HG02588 (cell line): Measurements from ENCODE around the gene VAMP8.
A peak's percentile ranks its signal among the peaks of the same experiment; 100 is the strongest.
"Not testable (repeated sequence)": the region's sequence is repeated elsewhere in the genome, so short reads cannot be mapped to it uniquely, and the experiment has no call there.

ENCODE experiments used
- ATAC-seq: cut with Tn5 transposase; IDR thresholded peaks from one replicate; pipeline ENCODE4 v1.9.1; 2021; ENCODE audit warnings: mild to moderate bottlenecking, moderate library complexity; ENCODE audit not compliant: unreplicated experiment

VAMP8 gene

DNA sequence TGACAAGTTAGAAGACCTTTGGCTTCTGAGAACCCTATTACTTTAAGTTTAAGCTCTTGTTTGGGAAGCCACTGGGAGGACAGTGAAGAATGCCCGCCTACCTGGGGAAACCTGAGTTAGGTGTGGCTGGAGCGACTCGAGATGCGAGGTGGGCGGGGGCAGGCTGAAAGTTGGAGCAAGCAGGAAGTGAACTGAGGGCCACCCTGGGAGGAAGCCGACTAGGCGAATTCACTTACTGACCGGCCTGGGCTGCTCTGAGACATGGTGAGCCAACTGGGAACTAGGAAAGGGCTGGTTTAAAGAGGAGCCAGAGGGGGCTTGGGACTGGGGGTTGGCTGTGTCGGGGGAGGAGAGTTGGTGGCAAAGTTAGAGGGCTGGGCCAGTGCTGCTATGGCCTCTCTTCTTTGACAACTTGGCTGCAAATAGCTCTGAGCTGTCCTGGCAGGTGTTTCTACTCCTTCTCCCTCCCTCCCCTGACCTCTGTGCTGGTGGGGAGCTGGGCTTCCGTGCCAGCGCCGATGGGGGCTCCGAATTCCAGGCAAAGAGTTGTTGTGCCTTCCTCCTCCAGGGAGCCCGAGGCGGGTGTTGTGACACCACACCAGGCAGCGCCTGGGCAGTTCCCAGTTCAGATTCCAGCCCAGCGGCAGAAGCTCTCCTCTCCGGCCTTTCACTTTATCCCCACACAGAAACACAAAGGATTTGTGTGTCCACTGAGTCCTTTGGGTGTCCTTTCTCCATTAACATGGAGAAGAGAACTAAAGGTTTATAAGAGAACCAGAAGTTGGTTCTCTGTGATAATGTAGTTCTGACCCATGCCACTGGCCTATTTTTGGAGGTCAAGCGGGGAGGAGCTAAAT is at the start of gene VAMP8:
Gene VAMP8, plus strand, starts transcription at position 201 of the 857 bp plus-strand sequence. Its CDS starts 61 bp downstream, at position 262.
- peak; percentile 71 for ATAC-seq

DNA sequence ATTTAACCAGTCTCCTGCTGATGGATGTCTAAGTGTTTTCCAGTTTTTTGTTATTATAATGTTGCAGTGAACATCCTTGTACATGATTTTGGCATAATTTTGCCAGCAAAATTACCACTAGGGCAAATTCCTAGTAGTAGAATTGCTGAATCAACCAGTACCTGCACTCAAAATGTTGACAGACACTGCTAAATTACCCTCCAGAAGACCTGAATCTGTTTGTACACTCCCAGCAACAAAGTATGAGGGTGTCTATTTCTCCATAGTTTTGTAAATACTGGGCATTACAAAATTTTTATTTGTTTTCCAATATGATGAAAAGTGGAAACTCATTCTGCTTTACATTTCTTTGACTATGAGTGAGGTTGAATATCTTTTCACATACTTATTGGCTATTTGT is 49.6 kb upstream of the VAMP8 start:
- ATAC-seq = no peak

DNA sequence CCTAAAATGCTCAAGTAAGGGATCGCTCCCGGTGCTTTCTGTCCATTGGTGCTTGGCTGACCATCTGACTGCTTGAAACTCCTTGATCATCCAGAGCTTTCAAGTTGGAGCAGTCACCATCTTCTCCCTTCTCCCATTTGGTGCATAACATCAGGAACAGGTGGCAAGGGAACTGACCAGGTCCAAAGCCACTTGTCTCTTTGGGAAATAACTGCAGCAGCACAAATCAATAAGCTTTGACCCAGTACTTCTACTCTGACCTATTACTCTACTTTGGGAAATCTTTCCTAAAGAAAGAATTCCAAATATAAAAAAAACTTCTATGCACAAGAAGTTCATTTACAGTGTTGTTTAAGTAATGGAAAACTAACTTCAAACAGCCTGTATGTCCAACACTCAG is 49.0 kb upstream of the VAMP8 start:
- ATAC-seq = no peak

DNA sequence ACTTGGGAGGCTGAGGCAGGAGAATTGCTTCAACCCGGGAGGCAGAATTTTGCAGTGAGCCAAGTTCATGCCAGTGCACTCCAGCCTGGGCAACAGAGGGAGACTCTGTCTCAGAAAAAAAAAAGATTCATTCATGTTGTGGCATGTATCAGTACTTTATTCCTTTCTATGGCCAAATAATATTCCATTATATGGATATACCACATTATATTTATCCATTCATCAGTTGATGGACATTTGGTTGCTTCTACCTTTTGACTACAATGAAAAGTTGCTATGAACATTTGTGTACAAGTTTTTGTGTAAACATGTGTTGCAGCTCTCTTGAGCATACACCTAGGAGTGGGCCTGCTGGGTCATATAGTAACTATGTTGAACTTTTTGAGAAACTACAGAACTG is 47.6 kb upstream of the VAMP8 start:
- no peak for ATAC-seq

DNA sequence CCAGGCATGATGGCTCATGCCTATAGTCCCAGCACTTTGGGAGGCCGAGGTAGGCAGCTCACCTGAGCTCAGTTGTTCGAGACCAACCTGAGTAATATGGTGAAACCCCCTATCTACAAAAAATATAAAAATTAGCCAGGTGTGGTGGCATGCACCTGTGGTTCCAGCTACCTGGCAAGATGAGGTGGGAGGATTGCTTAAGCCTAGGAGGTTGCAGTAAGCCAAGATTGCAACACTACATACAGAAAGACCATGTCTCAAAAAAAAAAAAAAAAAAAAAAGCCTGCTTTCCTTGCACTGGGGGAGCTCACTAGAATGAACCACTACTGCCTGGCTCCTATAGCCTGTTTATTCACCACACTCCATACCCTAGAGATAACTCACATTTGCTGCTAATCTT is 45.8 kb upstream of the VAMP8 start:
- no peak for ATAC-seq

DNA sequence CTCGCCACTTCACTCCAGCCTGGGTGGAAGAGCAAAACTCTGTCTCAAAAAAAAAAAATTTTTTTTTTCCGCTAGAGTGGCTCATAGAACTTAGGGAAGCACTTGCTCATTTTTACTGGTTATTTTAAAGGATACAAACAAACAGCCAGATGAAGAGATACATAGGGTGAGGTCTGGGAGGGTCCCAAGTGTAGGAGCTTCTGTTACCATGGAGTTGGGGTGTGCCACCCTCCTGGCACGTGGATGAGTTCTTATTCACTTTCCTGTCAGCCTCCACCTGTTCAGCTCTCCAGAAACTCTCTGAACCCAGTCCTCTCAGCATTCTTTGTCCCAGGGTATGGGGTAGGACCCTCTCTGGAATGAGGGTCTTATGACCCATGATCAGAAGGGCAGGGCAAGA is 43.3 kb upstream of the VAMP8 start:
- no peak for ATAC-seq

DNA sequence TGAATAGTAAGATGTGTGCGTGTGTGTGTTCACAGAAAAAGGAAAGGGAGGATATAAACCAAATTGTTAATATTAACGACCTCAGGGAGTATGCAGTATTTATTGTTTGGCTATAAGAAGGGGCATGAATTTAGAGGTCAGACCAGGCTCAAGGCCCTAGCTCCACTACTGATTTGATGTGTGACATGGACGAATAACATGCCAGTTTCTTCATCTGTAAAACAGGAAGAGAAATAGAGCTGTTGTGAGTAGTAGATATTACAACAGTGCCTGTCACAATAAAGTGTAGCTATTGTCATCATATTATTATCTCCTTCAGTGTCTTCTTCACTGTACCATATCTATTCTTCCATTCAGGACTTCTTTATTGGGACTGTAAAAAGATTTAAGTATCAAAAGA is 42.5 kb upstream of the VAMP8 start:
- no peak for ATAC-seq

DNA sequence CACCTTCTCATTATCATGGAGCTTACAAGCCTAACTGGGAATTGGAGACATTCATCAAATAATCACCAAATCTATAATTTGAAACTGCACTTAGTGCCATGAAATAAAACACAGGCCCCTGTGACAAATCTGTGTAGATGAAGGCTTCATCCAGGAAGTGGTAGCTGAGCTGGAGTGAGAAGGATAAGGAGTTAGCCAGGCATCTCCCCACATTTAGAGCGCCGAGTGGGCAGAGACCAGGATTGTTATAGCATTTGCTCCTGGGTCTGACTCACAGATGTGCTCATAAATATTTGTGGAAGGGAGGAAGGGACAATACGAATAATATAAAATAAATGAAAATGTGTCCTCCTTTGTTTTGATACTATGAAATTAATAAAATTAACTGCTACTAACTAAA is 40.9 kb upstream of the VAMP8 start:
- ATAC-seq = no peak

DNA sequence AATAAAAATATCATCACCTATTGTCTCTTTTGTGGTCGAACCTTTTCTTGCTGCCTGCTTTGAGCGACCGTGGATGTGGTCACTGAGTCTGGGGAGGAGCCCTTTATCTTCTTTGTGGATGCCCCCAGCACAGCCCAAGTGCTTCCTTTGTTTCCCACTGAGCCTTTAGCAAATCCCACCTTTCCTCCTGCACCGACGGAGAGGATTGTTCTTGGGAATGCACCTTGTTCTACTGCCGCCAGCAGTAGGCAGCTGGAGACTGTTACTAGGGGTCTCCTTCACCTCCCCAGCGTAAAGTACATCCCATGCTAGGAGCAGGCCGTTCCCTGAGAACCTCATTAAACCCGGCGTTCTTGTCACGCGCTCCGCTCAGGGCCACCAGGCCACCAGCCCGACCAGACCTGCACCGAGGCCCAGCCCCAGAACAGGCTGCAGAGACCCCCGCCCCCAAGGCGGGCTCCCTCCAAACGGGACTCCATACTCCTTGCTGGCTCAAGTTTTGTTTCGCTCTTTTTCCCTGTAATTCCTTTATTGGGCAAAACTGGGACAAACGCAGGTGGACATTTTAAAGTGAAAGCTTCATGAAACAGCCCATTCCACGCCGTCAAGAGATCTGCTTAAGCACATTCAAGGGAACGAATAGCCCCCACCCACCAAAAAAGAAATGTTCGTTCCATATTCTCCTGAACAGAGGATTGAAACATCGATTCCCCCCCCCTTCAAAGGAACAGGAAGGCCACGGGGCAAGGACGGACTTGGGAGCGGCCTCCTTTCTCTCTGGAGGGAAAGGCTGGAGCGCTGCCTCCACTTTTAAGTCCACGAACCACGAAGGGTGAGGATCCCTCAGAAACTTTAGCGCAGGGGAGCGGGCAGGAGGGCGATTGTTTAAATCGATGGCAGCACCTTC is 39.5 kb upstream of the VAMP8 start:
- no peak for ATAC-seq

DNA sequence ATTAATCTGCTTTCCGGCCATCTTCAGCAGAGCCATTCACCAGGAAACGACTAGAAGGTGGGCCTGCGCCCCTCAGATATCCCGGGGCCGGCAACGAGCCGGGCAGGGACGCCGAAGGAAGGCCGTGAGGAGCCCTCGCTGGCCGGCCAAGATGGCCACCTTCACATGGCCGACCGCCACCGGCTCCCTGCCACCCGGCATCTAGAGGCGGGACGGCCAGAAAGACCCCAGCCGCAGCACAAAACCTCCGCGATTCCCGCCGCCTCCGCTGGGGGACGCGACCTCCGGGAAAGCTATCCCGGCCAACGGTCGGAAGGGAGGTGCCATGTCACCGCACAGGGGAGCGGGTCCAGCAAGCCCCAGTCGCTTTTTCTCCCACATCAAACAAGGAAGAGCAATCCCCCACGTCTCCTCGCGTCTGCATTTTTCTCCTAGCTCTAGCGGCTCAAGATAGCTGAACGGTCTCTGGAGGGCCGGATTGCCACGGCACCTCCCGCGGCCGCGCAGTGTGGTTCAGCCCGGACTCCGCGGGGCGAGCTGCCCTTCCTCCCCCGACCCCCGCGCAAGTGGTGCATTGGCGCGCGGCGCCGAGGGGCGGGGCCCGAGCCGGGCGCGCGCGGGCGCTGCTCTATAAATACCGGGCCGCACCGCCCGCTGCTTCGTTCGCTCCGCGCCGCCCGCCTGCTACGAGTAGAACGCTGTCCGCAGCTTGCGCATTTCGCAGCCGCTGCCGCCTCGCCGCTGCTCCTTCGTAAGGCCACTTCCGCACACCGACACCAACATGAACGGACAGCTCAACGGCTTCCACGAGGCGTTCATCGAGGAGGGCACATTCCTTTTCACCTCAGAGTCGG is 38.7 kb upstream of the VAMP8 start, which contains the start of gene MAT2A:
Gene MAT2A, plus strand, starts transcription at position 662 of the 854 bp plus-strand sequence. Its CDS starts 120 bp downstream, at position 782.
- ATAC-seq = peak; percentile 70

DNA sequence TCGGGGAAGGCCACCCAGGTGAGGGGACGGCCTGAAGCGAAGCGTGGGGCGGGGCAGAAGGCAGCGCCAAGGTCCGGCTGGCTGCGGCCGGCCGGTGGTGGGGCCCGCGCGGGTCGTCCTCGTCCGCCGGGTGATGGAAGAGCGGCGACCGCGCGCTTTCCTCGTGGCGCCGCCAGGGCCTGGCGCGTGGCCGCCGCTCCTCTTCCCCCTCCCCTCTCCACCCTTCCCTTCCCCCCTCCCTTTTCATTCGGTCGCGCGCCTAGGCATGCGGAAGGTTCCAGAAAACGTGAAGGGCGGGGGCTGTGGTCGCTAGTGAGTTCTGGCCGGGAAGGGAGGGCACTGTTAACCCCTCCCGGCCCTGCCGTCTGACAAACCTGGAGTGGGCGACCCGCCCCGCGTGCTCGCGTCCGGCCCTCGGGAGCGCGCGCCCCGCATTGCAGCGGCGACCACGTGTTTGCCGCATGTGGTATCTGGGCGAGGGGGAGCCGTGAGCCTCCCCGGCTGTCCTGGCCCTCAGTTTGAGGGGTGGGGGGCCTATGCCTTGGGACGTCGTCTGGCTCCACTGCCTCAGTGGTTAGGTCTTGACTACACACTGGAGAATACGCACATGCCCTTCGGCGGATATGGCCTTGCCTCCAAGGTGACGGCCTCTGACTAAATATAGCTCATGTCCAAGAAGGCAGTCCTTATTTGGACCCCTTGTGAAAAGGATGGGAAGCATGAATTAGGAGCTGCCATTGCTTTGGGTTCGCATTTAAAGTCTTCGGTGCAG is 37.8 kb upstream of the VAMP8 start:
- peak; percentile 26 for ATAC-seq

DNA sequence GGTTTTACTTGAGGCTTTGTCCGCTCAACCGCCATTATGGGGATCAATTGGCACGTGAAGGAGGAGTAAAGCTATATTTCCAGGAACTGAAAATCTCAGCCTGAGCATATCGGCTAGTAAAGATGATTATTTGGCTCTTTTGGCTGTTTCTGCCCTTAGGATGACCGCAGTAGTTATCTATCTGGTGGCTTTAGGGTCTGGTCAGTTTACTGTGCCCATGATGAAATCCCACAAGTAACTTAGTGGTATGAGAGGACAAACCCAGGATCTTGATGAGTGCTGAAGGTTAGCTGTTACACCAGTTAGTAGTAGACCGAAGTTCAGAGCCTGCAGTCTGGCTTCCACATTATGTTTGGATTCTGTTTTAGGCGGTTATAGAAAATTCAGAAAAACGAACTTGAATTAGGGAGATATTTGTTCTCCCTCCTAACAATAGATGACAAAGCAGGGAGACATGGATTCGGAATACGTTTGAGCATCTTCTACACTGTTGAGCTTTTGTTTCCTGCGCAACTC is 37.2 kb upstream of the VAMP8 start:
- no peak for ATAC-seq

DNA sequence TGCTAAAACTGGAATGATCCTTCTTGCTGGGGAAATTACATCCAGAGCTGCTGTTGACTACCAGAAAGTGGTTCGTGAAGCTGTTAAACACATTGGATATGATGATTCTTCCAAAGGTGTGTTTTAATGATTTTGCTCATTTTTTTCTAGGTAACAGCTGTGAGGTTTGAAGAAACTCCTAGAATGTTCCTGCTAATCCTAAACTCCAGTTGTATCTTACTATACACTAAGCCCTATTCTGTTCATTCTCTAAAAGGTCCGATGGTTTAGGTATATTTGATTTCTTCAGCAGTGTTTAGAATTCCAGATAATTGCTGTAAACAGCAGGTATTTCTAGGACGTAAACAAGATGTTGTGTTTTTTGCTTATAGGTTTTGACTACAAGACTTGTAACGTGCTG is 36.1 kb upstream of the VAMP8 start:
- no peak for ATAC-seq

DNA sequence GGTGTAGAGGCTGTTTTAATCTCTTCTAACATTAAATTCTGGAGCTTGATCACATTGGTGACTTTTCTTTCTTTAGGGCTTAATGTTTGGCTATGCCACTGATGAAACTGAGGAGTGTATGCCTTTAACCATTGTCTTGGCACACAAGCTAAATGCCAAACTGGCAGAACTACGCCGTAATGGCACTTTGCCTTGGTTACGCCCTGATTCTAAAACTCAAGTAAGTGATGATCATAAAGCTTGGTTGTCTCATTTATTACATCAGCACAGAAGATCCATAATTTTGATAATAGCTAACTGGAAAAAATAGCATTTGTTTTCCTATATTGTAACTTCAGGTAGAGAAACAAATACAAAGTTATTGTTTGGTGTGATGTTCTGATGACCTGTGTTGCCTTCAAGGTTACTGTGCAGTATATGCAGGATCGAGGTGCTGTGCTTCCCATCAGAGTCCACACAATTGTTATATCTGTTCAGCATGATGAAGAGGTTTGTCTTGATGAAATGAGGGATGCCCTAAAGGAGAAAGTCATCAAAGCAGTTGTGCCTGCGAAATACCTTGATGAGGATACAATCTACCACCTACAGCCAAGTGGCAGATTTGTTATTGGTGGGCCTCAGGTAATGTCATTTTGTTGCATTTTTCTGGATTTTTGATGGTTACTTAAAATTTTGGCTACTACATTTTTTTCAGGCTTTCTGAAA is 35.5 kb upstream of the VAMP8 start:
- no peak for ATAC-seq

DNA sequence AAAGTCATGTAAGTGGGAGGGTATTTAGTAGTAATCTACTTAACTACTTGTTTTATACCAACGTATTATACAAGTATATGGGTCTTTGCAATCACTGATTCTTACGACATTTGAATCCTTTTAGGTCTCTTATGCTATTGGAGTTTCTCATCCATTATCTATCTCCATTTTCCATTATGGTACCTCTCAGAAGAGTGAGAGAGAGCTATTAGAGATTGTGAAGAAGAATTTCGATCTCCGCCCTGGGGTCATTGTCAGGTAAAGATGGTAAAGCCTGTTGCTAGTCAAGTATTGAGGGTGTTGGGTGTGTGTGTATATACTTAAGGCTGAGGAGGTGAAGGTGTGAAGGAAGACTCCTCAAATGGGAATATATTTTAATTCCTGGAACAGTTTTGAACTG is 34.6 kb upstream of the VAMP8 start:
- ATAC-seq = no peak

DNA sequence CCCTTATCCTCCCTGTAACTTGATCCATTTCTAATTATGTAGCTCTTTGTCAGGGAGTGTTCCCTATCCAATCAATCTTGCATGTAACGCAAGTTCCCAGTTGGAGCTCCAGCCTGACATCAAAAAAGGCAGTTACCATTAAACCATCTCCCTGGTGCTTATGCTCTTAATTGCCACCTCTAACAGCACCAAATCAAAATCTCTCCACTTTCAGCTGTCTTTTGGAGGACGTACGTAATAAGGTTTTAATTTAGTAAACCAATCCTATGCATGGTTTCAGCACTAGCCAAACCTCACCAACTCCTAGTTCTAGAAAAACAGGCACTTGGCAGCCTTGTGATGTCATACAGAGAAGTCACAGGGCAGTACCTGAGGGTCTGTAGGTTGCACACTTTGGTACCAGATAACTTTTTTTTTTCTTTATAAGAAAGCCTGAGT is 33.1 kb upstream of the VAMP8 start:
- ATAC-seq = not testable (repeated sequence)

DNA sequence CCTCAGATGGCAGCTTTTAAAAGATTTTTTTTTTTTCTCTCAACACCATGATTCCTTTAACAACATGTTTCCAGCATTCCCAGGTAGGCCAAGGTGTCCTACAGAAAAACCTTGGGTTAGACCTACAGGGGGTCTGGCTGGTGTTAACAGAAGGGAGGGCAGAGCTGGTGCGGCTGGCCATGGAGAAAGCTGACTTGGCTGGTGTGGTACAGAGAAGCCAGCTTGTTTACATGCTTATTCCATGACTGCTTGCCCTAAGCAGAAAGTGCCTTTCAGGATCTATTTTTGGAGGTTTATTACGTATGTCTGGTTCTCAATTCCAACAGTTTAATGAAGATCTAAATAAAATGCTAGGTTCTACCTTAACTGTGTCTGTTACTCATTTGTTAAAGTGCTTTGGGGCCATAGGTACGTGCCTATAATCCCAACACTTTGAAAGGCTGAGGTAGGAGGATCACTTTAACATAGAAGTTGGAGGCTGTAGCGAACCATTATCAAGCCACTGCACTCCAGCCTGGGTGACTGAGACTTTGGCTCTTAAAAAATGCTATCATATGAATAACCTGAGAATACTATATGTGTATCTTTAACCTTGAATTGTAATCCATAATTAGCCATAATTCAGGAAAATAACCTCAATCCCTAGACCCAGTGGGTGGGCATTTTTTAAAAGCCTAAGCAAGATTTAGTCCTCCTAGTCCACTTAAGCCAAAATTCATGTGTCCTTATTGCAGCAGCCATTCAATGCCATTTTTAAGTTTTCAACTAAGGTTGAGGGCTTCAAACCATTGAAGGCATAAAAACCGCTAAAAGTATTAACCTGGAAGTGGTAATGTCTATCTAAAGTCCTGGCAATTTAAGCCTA is 32.2 kb upstream of the VAMP8 start:
- ATAC-seq = not testable (repeated sequence)

DNA sequence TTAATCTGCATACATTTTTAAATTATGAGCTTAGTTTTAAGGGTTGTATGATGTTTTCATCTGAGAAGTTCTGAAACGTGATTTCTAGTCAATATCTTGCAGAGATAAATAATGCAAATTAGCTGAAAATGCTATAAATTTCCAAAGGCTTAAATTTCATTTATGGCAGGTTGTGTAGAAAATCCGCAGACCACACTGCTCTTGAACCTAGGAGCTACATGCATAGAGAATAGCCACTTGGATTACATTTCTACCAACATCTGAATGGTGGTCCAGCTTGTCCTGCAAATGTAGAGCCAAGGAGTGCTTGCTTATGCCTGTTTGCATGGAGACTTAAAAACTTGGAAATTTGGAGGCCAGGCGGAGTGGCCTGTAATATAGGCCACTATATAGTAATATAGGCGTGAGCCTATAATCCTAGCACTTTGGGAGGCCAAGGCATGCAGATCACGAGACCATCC is 31.6 kb upstream of the VAMP8 start:
- no peak for ATAC-seq
